Heart right ventricle (tissue), 16 donors: ENCODE data around the gene ABCA4. TPM values are rescaled to one million over a fixed set of nuclear protein-coding genes. Genes with fewer than 3 reads are reported as not detected.

Source experiments
- ATAC-seq, 8 donors: fragments of 200-7000 bp; cut with Tn5 transposase; one replicate each; pipeline ENCODE4 v1.9.1; 2020; ENCODE audit warnings: mild to moderate bottlenecking in 8 of 8, moderate library complexity in 8 of 8, moderate number of reproducible peaks in 1 of 8
- DNase-seq, 2 donors: peaks; one replicate each; pipeline ENCODE4 v3.0.0-alpha.2; 2020
- H3K27ac ChIP-seq, 10 donors: fragments of 200-600 bp; sonication (generic) in 2 of 10; one replicate each; pipeline versions ENCODE4 v1.5.0 to v1.8.0; 2020 to 2022; ENCODE audit warnings: mild to moderate bottlenecking in 3 of 10
- H3K27me3 ChIP-seq, 7 donors: fragments of 200-600 bp; one replicate each; pipeline ENCODE4 v1.8.0; 2021 to 2022; ENCODE audit warnings: mild to moderate bottlenecking in 2 of 7
- H3K36me3 ChIP-seq, 9 donors: fragments of 200-600 bp; sonication (generic) in 1 of 9; one replicate each; pipeline versions ENCODE4 v1.5.0 to v1.8.0; 2020 to 2022; ENCODE audit warnings: mild to moderate bottlenecking in 2 of 9
- H3K4me1 ChIP-seq, 9 donors: fragments of 200-600 bp; sonication (generic) in 1 of 9; one replicate each; pipeline versions ENCODE4 v1.5.0 to v1.8.0; 2020 to 2022; ENCODE audit warnings: mild to moderate bottlenecking in 4 of 9
- H3K4me3 ChIP-seq, 10 donors: fragments of 200-600 bp; sonication (generic) in 2 of 10; one replicate each; pipeline versions ENCODE4 v1.5.0 to v1.8.0; 2020 to 2022; ENCODE audit warnings: mild to moderate bottlenecking in 7 of 10, moderate library complexity in 2 of 10
- H3K9me3 ChIP-seq, 11 donors: fragments of 200-600 bp in 10 of 11; sonication (generic) in 2 of 11; one replicate each; pipeline versions ENCODE4 v1.5.0 to v1.8.0; 2013 to 2022; ENCODE audit warnings: mild to moderate bottlenecking in 2 of 11, control low read depth in 1 of 11, moderate library complexity in 1 of 11
- WGBS, 2 donors: extraction: QIAGEN DNeasy Blood & Tissue Kit; methylation state at CpG; one replicate each; pipeline ENCODE4 v1.1.7; 2013; ENCODE audit warnings: inconsistent platforms in 1 of 2; 5-methylcytosine and 5-hydroxymethylcytosine counted together
- intact Hi-C, 10 donors: fragments of 100-400 bp; cut with DNase I; formaldehyde crosslinking; loops; one replicate each; pipeline versions ENCODE4 v1.11.1 to v1.14.2; 2022
- polyA plus RNA-seq, 2 donors: library from polyadenylated mRNA; stranded (reverse); fragments of 200-250 nt; gene quantifications; one replicate each; pipeline ENCODE4 v1.2.3, GENCODE V29; 2013
- total RNA-seq, 10 donors: library from RNA; stranded (reverse); fragmentation: NEBNext Ultra II Directional in 3 of 10; extraction: Animal tissue kit (Norgen Biotek cat#: 25700) in 3 of 10; gene quantifications; one replicate each; pipeline versions ENCODE4 v1.2.1 to v1.2.4, GENCODE V29; 2021 to 2023
- TF ChIP-seq, protein P1 (sequence below), 9 donors: fragments of 200-600 bp; sonication (generic) in 2 of 9; IDR thresholded peaks; one replicate each; pipeline versions ENCODE4 v1.5.0 to v1.8.0; 2021 to 2022; ENCODE audit warnings: antibody characterized with exemption in 9 of 9, mild to moderate bottlenecking in 5 of 9, moderate library complexity in 1 of 9
- donor health status: Arrhythmogenic right ventricular cardiomyopathy.
- donor health status: ischemic (EF 13 %, LVEDD 7.1; RV severe dilation, severe dysfunction).
- donor health status: healthy with polysubstance abuse.
- donor health status: DM: no; HTN: yes; CAD: no.
- donor health status: DM: no; HTN: no; CAD: no.
- donor health status: ischemic (EF 25% LVEDD 6.9; RV normal size, moderate dysfunction).
- donor health status: ischemic (EF 25% LVEDD 5.7; RV mildly dilated, moderate dysfunction).
- donor health status: healthy.
- donor health status: DM: yes; HTN: yes; CAD: no.
- donor health status: Ischemic cardiomyopathy.
- donor health status: ischemic (EF 35%, LVEDD 5.7; RV mildly dilated, moderate dysfunction).
- donor health status: nonischemic (EF 11% LVEDD 7.7; RV severe dilation, severe dysfunction).
- donor health status: DM: yes; HTN: yes; CAD: no.
- donor health status: PGD.
- donor health status: ischemic (EF 29% LVEDD 5.4; RV normal size, mild dysfunction).
- donor health status: nonischemic (EF 23%, LVEDD 6.1; RV moderate dilation, normal function).

The ABCA4 gene
- total and polyA plus RNA-seq, 12 donors = 0.05 to 0.66 (median 0.21) TPM

DNA sequence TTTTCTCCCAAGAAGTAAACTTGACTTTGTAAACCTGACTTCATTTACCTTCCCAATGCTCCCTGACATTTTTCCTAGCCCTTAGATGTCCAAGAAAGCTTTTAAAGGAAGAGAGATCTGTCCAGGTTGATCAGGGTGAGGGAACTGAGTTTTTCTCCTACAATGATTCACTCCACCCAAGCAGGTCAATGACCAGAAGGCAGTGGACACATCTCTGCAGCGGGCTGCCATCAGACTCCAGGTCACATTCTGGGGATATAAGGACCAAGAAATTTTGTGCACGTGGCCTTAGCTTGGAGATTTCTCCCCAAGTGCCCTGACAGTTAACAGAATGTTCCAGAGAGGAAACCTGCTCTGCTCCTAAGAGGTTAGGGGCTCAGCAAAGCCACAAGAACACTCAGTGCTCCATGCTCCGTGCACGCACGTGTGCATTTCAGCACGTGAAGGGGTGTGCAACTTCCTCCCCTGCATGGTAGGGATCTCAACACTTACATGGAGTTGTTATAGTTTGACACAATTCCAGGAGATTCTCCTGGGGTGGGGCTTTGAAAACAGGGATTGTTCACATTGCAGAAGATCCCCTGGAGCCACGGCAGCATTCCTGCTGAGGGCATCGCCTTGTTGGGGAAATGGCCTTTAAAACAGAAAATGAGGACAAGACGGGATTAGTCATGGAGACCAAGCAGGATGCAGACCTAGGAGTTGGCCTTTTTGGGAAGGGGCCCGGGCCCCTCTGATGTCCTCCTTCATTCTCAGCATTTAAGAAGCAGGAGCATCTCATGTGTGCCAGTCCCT, 9.8 kb downstream of the ABCA4 start:
- peaks cover 0 to 92% (median 0%) of the 10 kb centered on the region in 7 donors for H3K27me3 ChIP-seq
- ATAC-seq (no peak), DNase-seq (no peak)
- H3K27ac ChIP-seq = no peak overlapping the region
- TF ChIP-seq, protein P1, sequence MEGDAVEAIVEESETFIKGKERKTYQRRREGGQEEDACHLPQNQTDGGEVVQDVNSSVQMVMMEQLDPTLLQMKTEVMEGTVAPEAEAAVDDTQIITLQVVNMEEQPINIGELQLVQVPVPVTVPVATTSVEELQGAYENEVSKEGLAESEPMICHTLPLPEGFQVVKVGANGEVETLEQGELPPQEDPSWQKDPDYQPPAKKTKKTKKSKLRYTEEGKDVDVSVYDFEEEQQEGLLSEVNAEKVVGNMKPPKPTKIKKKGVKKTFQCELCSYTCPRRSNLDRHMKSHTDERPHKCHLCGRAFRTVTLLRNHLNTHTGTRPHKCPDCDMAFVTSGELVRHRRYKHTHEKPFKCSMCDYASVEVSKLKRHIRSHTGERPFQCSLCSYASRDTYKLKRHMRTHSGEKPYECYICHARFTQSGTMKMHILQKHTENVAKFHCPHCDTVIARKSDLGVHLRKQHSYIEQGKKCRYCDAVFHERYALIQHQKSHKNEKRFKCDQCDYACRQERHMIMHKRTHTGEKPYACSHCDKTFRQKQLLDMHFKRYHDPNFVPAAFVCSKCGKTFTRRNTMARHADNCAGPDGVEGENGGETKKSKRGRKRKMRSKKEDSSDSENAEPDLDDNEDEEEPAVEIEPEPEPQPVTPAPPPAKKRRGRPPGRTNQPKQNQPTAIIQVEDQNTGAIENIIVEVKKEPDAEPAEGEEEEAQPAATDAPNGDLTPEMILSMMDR (IDR thresholded peaks at IDR 0.05) = no peak
- H3K9me3 ChIP-seq = no peaks in the 10 kb centered on the region
- WGBS, 2 donors = 86 to 90% methylated on average over 10 of the region's 10 CpGs
- no peak overlapping the region for H3K4me3 ChIP-seq
- peaks cover 0 to 22% (median 9%) of the 10 kb centered on the region in 9 donors for H3K4me1 ChIP-seq
- intact Hi-C loops = no loop called here
- no peaks in the 10 kb centered on the region for H3K36me3 ChIP-seq

DNA sequence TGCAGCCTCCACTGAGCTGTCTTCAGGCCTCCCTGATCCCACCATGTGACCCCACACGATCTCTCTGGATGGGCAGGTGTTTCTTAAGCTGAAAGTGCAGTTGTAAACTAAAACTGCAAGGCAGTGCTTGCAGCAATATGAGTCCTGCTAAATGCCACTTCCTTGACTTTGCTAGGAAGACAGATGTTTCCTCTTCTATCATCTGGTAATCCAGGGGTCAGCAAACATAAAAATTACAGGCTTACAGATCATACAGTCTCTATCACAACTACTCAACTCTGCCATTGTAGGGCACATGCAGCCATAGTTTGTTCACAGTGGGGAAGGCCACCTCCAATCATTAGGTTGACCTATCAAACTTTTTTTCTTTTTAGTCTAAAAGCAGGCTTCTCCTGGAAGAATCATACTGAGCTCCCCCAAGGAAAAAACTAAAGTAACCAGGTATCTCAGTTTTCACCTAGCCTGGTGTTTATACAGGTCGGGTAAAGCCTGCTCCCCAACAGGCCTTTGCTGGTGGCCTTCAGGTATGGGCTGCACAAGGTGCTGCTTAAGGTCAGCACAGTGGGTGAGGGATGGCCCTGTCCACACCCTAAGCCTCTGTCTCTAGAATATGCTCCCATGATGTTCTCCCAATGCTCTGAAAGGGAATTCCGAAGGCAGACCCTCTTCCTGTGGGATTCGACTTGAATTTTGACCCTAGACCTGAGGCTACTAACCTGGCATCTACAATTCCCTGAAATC, 10.8 kb downstream of the ABCA4 start:
- ATAC-seq = peak in 1 of 8 donors; percentile 38

DNA sequence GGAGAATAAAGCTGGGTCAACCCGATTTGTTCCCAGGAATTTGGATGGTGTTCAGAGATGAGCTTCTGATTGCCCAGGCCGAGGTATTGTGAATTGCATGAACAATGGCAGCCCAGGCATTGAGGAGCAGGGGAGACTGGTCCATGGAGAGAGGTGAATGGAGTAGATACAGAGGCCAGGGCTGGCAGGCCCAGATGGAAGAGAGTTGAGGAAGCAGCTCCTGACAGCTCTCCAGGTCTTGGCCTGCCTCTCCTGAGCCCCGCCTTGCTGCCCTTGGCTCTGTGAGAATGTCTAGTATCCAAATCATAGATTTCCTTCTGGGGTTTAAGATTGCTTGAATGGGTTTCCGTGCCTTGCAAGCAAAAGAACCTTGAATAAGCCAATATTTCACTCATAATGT, 11.5 kb downstream of the ABCA4 start:
- no peak overlapping the region for H3K4me3 ChIP-seq
- peaks cover 0 to 23% (median 9%) of the 10 kb centered on the region in 9 donors for H3K4me1 ChIP-seq
- intact Hi-C loops = no loop called here
- H3K36me3 ChIP-seq = no peaks in the 10 kb centered on the region
- no peak overlapping the region for H3K27ac ChIP-seq
- H3K9me3 ChIP-seq = no peaks in the 10 kb centered on the region
- ATAC-seq = no peak
- DNase-seq = no peak
- peaks cover 0 to 89% (median 0%) of the 10 kb centered on the region in 7 donors for H3K27me3 ChIP-seq
- WGBS, 2 donors = 60 to 64% methylated on average over 4 of the region's 4 CpGs
- TF ChIP-seq, protein P1 (IDR thresholded peaks at IDR 0.05) = no peak

More for the DNA sequence above, 10.8 kb downstream of the ABCA4 start:
- WGBS, 2 donors = 88 to 89% methylated on average over 4 of the region's 4 CpGs
- H3K36me3 ChIP-seq = no peaks in the 10 kb centered on the region
- no peaks in the 10 kb centered on the region for H3K9me3 ChIP-seq
- H3K4me1 ChIP-seq = peaks cover 0 to 22% (median 9%) of the 10 kb centered on the region in 9 donors
- DNase-seq = no peak
- TF ChIP-seq, protein P1 (IDR thresholded peaks at IDR 0.05) = no peak
- intact Hi-C loops = no loop called here
- H3K27me3 ChIP-seq = peaks cover 0 to 88% (median 0%) of the 10 kb centered on the region in 7 donors
- no peak overlapping the region for H3K4me3 ChIP-seq
- no peak overlapping the region for H3K27ac ChIP-seq

DNA sequence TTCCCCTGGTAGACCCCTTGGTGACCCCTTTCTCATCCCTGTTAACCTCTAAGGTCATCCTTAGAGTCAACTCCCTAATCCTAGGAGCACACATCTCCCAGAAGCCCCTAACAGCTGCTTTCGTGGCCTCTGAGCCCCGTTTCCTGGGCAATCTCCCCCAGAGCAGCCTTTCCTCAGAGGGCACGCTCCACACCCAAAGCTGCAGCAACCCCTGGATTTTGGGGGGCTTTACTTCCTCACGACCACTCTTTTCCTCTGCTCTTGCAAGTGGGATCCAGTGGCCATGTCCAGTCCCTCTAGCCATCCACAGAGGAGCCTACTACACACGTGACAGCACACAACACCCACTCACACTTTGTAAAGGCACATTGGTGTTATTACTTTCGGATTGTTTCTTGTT, 13.8 kb downstream of the ABCA4 start:
- H3K9me3 ChIP-seq = no peaks in the 10 kb centered on the region
- DNase-seq (no peak), ATAC-seq (no peak)
- H3K4me1 ChIP-seq = peaks cover 0 to 19% (median 0%) of the 10 kb centered on the region in 9 donors
- H3K27ac ChIP-seq = no peak overlapping the region
- H3K4me3 ChIP-seq = no peak overlapping the region
- TF ChIP-seq, protein P1 (IDR thresholded peaks at IDR 0.05) = no peak
- peaks cover 0 to 93% (median 0%) of the 10 kb centered on the region in 7 donors for H3K27me3 ChIP-seq
- 96 to 97% methylated on average over 6 of the region's 6 CpGs for WGBS, 2 donors
- no peaks in the 10 kb centered on the region for H3K36me3 ChIP-seq
- intact Hi-C loops = no loop called here
